NCI-H146 (cell line): ENCODE measurements around the gene PNLDC1.
"Not testable (repeated sequence)": the region's sequence is repeated elsewhere in the genome, so short reads cannot be mapped to it uniquely, and the experiment has no call there.

Experiments
- DNase-seq: peaks from one replicate; lab custom pipeline; 2025; lab: John Stamatoyannopoulos, UW

PNLDC1 gene

DNA sequence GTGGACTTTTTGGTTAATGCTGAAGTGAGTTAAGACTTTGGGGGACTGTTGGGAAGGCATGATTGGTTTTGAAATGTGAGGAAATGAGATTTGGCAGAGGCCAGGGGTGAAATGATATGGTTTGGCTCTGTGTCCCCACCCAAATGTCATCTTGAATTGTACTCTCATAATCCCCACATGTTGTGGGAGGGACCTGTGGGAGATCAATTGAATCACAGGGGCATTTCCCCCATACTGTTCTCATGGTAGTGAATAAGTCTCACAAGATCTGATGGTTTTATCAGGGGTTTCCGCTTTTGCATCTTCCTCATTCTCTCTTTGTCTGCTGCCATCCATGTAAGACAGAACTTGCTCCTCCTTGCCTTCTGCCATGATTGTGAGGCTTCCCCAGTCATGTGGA lies 49.8 kb downstream of the PNLDC1 start:
- not testable (repeated sequence) for DNase-seq

DNA sequence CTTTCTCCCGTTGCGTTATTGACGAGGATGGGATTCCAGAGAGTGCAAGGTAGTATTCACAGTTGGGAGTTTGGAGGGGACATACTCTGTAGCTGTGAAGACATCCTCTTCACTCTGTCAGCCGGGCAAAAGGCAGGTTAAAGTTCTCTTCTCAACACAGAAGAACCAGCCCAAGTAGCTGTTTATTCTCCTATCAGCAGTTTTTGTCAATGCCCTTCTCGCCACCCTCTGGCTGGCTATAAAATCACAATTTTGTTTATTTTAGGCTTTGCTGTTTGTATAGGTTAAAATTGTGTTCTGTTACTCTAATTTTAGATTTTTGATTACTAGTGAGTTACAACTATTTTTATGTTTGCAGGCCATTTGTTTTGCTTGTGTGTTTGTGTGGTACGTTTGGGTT lies 52.8 kb downstream of the PNLDC1 start:
- peak; percentile 12 for DNase-seq

DNA sequence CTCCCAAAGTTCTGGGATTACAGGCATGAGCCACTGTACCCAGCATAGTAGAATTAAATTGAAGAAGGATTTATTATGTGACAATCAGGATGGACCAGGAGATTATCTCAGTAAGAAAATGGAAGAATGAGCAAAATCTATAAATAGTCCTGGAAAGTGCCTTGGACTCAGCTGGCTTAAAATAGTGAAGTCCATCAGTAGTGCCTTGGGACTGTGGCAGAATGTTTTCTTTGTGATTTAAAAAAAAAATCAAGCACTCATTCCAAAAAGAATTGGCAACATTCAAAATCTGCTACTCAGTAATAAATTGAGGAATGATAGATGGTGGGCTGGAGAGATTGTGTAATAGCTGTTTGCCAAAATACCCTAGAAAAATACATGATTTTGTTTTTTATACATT lies 53.7 kb downstream of the PNLDC1 start:
- DNase-seq = no peak

DNA sequence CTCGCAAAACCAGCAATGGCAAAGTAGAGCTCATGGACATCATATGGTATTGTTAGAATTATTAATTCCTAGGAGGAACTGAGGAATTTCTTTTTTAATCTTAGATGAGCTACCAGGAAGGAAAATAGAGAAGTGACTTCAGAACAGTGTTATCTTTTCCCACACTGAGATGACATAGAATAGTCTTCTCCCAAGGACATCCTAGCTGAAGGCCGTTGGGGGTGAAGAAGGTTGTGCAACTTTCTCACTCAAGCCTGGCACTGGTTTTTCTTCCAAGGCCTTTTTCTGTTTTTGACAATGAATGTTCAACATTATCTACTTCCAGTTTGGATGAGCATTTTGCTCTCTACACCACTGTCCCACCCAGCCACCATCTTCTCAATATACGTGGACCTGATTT lies 54.9 kb downstream of the PNLDC1 start:
- DNase-seq = no peak

DNA sequence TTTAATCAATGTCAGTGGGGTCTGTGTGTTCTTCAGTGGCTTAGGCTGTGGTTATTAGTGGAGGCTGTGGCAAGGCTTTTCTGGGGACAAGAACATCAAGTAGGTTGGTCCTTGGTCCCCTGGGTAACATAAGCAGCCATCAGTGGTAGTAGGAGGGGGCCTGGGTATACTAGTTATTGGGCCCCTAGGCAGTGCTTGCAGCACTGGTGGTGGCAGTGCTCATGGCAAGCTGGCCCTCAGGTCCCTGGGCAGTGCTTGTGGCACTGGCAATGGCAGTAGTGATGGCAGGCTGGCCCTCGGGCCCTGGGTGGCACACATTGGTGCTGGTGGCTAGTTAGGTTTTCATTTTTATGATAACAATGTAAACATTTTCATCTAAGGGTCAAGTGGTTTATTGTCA lies 58.2 kb downstream of the PNLDC1 start:
- DNase-seq = no peak

DNA sequence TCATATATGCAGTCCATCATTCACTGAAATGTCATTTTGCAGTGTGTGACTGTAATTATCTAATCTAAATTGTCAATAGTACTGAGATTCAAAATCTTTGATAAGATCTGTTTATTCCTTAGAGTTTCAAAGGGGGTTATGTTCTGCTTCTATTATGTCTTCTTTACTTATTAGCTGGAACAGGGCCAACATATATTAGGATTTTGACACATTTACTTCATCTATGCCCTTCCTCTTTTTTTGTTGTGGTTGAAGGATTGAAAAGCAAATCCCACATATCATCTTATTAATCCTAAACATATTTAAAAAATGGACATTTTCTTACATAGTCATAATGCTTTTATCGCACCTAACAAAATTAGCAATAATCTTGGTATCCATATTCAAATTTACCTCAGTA lies 60.4 kb downstream of the PNLDC1 start:
- no peak for DNase-seq

DNA sequence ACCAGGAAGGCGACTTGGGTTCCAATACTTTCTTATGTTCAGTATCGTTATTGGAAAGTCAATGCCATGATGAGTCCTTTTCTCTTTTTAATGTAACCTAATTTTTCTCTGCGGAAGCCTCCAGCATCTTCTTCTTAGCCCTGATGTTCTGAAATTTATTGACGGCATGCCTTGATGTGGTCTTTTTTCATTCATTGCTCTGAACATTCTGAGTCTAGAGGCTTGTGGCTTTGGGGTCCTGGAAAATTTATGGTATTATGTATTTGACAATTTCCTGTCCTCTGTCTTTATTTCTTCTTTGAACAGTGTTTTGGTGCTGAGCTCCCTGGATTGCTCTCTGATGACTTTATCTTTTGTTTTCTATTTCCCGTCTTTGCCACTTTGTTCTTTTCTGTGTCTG lies 62.0 kb downstream of the PNLDC1 start:
- DNase-seq = no peak

DNA sequence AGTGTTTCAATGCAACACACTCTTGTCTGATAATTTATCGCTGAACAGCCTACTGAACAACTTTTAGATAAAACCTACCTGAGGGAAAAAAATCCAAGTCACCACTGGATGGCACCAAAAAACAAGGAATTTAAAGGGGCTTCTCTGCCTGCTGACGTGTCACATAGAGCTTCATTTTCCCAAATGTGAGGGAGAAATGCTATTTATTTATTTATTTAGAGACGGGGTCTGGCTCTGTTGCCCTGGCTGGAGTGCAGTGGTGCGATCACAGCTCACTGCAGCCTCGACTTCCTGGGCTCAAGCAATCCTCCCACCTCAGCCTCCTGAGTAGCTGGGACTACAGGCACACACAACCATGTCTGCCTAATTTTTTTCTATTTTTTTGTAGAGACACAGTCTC lies 63.3 kb downstream of the PNLDC1 start:
- peak; percentile 53 for DNase-seq

DNA sequence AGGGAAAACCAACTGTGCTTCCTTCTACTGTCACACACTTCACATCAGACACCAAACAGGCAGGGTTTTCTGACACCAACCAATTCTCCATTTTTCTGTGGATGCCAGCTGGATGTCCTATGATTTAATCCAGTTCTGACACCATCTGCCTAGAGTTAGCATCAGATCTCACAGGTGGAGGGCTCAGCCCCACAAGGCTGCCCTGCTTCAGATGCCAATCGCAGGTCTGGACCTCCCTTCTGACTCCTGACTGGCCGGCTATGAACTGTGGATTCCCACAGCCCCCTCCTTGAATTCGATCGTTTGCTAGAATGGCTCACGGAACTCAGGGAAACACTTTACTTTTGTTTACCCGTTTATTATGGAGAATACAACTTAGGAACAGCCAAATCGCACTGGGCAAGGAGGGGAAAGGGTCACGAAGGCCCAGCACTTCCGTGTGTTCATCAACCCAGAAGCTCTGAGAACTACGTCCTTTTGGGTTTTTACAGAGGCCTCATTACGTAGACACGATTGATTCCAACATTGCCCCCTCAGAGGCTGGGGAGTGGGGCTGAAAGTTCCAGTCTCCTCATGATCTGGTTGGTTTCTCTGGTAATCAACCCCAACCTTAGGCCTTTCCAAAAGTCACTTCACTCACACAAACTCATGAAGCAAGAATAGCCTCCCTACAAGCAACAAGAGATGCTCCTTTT lies 65.3 kb downstream of the PNLDC1 start:
- no peak for DNase-seq

DNA sequence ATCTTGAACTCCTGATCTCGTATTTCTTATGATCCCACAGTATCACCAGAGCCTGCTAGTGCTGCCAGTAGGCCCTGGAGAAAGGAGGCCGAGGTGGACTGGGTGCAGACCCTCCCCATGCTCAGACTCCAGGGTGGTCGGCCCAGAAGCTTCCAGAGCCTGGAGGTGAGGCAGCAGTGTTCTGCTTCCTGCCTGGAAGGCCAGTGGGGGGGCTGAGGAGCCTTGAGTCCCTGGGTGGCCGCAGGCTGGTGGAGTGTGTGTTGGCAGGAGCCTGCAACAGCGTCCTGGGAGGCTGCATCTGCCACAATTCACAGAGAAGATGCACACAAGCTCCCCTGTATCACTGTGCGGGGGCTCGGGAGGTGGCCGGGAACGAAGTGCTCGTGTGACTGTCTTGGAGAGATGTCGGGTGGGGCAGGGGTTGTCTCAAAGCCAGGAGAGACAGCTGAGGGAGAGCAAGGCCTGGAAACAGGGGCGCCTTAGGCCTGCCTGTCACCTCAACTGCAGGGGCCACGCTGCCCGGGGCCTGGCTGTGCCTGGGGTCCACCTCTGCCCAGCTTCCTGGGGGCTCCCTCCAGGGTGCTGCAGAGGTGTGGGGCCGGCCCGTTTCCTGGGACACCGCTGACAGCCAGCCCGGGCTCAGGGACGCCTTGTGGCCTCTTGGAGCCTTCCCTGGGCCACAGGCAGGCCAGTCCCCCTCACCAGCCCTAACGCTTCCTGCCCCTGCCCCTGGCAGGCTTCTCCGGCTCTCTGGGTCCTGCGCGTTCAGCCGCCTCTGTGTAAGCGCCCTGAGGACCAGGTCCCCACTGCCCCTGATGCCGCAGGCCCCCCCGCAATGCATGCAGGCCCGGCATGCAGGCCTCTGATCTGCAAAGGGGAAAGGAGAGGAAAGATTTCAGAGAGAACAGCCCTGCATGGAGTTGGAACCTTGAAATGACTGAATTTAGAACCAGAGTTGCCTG lies 66.5 kb downstream of the PNLDC1 start:
- DNase-seq = no peak
